Colonic mucosa (tissue), 4 donors: ENCODE results near the gene OLFML2B. TPM values are rescaled to one million over a fixed set of nuclear protein-coding genes. Genes with fewer than 3 reads are reported as not detected.
"Not testable (repeated sequence)": the region's sequence is repeated elsewhere in the genome, so short reads cannot be mapped to it uniquely, and the experiment has no call there.

ENCODE experiments used
- DNase-seq: peaks from one replicate; pipeline ENCODE4 v3.0.0-alpha.2; 2020
- H3K27ac ChIP-seq: fragments of 200-600 bp; one replicate; pipeline ENCODE4 v1.8.0; 2021
- H3K27me3 ChIP-seq: fragments of 200-600 bp; one replicate; pipeline ENCODE4 v1.8.0; 2021
- H3K36me3 ChIP-seq: fragments of 200-600 bp; one replicate; pipeline ENCODE4 v1.8.0; 2021
- H3K4me1 ChIP-seq: fragments of 200-600 bp; one replicate; pipeline ENCODE4 v1.8.0; 2021; ENCODE audit warnings: mild to moderate bottlenecking
- H3K4me3 ChIP-seq: fragments of 200-600 bp; one replicate; pipeline ENCODE4 v1.8.0; 2021
- H3K9ac ChIP-seq, 2 donors: one replicate each; pipeline ENCODE4 v1.7.0; 2013; ENCODE audit warnings: control low read depth in 2 of 2, low read depth in 2 of 2, low read length in 2 of 2
- H3K9me3 ChIP-seq: fragments of 200-600 bp; one replicate; pipeline ENCODE4 v1.8.0; 2021
- CTCF ChIP-seq: fragments of 200-600 bp; IDR thresholded peaks from one replicate; pipeline ENCODE4 v1.8.0; 2022; ENCODE audit warnings: antibody characterized with exemption, mild to moderate bottlenecking
- intact Hi-C: fragments of 100-400 bp; cut with DNase I; formaldehyde crosslinking; loops from one replicate; pipeline ENCODE4 v1.14.1; 2022
- total RNA-seq, 2 donors: library from RNA; stranded (reverse); fragmentation: NEBNext Ultra II Directional in 1 of 2; extraction: Animal tissue kit (Norgen Biotek cat#: 25700) in 1 of 2; gene quantifications; one replicate each; pipeline ENCODE4 v1.2.1, GENCODE V29; 2021
- donor health status: healthy.
- donor health status: DM: no; HTN: no; CAD: no.
- donor health status: DM: no; HTN: no; CAD: no.

The OLFML2B gene
- total RNA-seq, 2 donors from 2014 or later = 0.57 to 5.2 TPM

GRCh38 chr1:162068301-162068700, 44.6 kb upstream of the OLFML2B start:
- intact Hi-C loops = no loop called here
- no peak for TF ChIP-seq CTCF
- no peak overlapping the region for H3K4me3 ChIP-seq
- no peak overlapping the region for H3K9ac ChIP-seq
- no peaks in the 10 kb centered on the region for H3K27me3 ChIP-seq
- no peak overlapping the region for H3K27ac ChIP-seq
- H3K4me1 ChIP-seq = peaks cover 2% of the 10 kb centered on the region
- no peaks in the 10 kb centered on the region for H3K9me3 ChIP-seq
- DNase-seq = no peak
- no peaks in the 10 kb centered on the region for H3K36me3 ChIP-seq

- no peaks in the 10 kb centered on the region for H3K9me3 ChIP-seq
- intact Hi-C loops = no loop called here
- no peak overlapping the region for H3K9ac ChIP-seq
- H3K4me3 ChIP-seq = no peak overlapping the region
- H3K4me1 ChIP-seq = peaks cover 2% of the 10 kb centered on the region
- no peak for DNase-seq
- H3K27me3 ChIP-seq = no peaks in the 10 kb centered on the region
- no peaks in the 10 kb centered on the region for H3K36me3 ChIP-seq
- H3K27ac ChIP-seq = no peak overlapping the region
- TF ChIP-seq CTCF = no peak
These were observed 43.8 kb upstream of the OLFML2B start for GRCh38 chr1:162067466-162067865.

GRCh38 chr1:162066836-162067235, 43.2 kb upstream of the OLFML2B start:
- DNase-seq, H3K36me3 ChIP-seq, H3K4me1 ChIP-seq, H3K9ac ChIP-seq, H3K27ac ChIP-seq, H3K9me3 ChIP-seq, H3K27me3 ChIP-seq, intact Hi-C loops, H3K4me3 ChIP-seq: not testable (repeated sequence)

- Histone ChIP-seq H3K36me3 (no peaks in the 10 kb centered on the region), H3K27ac (no peak overlapping the region), H3K9me3 (no peaks in the 10 kb centered on the region), H3K9ac (no peak overlapping the region), H3K27me3 (no peaks in the 10 kb centered on the region), H3K4me1 (no peaks in the 10 kb centered on the region), H3K4me3 (no peak overlapping the region)
- intact Hi-C loops = no loop called here
- TF ChIP-seq CTCF = no peak
- no peak for DNase-seq
These were observed 41.3 kb upstream of the OLFML2B start for GRCh38 chr1:162065016-162065415.

GRCh38 chr1:162062542-162063015, 38.9 kb upstream of the OLFML2B start:
- no peak overlapping the region for H3K27ac ChIP-seq
- DNase-seq = no peak
- H3K4me1 ChIP-seq = no peaks in the 10 kb centered on the region
- H3K9ac ChIP-seq = no peak overlapping the region
- no peaks in the 10 kb centered on the region for H3K9me3 ChIP-seq
- no peaks in the 10 kb centered on the region for H3K36me3 ChIP-seq
- no peaks in the 10 kb centered on the region for H3K27me3 ChIP-seq
- no peak for TF ChIP-seq CTCF
- intact Hi-C loops = no loop called here
- H3K4me3 ChIP-seq = no peak overlapping the region

- Histone ChIP-seq H3K9me3 (no peaks in the 10 kb centered on the region), H3K9ac (no peak overlapping the region), H3K36me3 (no peaks in the 10 kb centered on the region), H3K27me3 (no peaks in the 10 kb centered on the region), H3K4me3 (no peak overlapping the region), H3K4me1 (no peaks in the 10 kb centered on the region), H3K27ac (no peak overlapping the region)
- no peak for TF ChIP-seq CTCF
- intact Hi-C loops = no loop called here
- no peak for DNase-seq
These were observed 36.6 kb upstream of the OLFML2B start for GRCh38 chr1:162060314-162060713.
